ENCODE measurements around the gene PACS2.

GRCh38 chr14:105343194-105343593 is 28.6 kb downstream of the PACS2 start:
- TF ChIP-seq POLR2A (IDR thresholded peaks at IDR 0.05; ENCODE audit: low read depth): no peak
- no peak for TF ChIP-seq CTCF (IDR thresholded peaks at IDR 0.05)

Data from esophagus muscularis mucosa (tissue), 3 donors.